BLaER1 (cell line): Measurements from ENCODE around the gene COA5.

ENCODE experiments used
- H3K27ac ChIP-seq: shearing (Covaris generic); formaldehyde crosslinking; 2 replicates; pipeline ENCODE4 v1.8.1; 2022
- H3K27me3 ChIP-seq: shearing (Covaris generic); formaldehyde crosslinking; 2 replicates; pipeline ENCODE4 v1.8.1; 2022
- H3K36me3 ChIP-seq: shearing (Covaris generic); formaldehyde crosslinking; 2 replicates; pipeline ENCODE4 v1.8.1; 2022
- H3K4me1 ChIP-seq: shearing (Covaris generic); formaldehyde crosslinking; 2 replicates; pipeline ENCODE4 v1.8.1; 2022
- H3K4me2 ChIP-seq: shearing (Covaris generic); formaldehyde crosslinking; 2 replicates; pipeline ENCODE4 v1.8.1; 2022
- H3K4me3 ChIP-seq: shearing (Covaris generic); formaldehyde crosslinking; 2 replicates; pipeline ENCODE4 v1.8.1; 2022
- H3K9ac ChIP-seq: shearing (Covaris generic); formaldehyde crosslinking; 2 replicates; pipeline ENCODE4 v1.8.1; 2022
- H3K9me3 ChIP-seq: shearing (Covaris generic); formaldehyde crosslinking; 2 replicates; pipeline ENCODE4 v1.8.1; 2022
- H4K20me1 ChIP-seq: shearing (Covaris generic); formaldehyde crosslinking; 2 replicates; pipeline ENCODE4 v1.8.1; 2022
- Cebpa-rat ChIP-seq: shearing (Covaris generic); IDR thresholded peaks from 2 replicates; pipeline ENCODE4 v1.8.1; 2022

The COA5 gene

GRCh38 chr2:98637401-98638147 is 29.3 kb upstream of the COA5 start:
- H3K4me3 ChIP-seq = no peak overlapping the region
- no peaks in the 10 kb centered on the region for H3K4me1 ChIP-seq
- H3K27me3 ChIP-seq = no peaks in the 10 kb centered on the region
- no peak overlapping the region for H3K9ac ChIP-seq
- H3K36me3 ChIP-seq = peaks cover 20% of the 10 kb centered on the region
- no peak overlapping the region for H3K4me2 ChIP-seq
- no peak for TF ChIP-seq Cebpa-rat
- H3K27ac ChIP-seq = no peak overlapping the region
- H4K20me1 ChIP-seq = no peaks in the 10 kb centered on the region
- no peaks in the 10 kb centered on the region for H3K9me3 ChIP-seq

GRCh38 chr2:98634406-98635092 is 26.2 kb upstream of the COA5 start:
- no peak overlapping the region for H3K27ac ChIP-seq
- H3K4me2 ChIP-seq = no peak overlapping the region
- no peaks in the 10 kb centered on the region for H4K20me1 ChIP-seq
- TF ChIP-seq Cebpa-rat = no peak
- no peak overlapping the region for H3K4me3 ChIP-seq
- H3K36me3 ChIP-seq = peaks cover 35% of the 10 kb centered on the region
- H3K9ac ChIP-seq = no peak overlapping the region
- H3K9me3 ChIP-seq = no peaks in the 10 kb centered on the region
- no peaks in the 10 kb centered on the region for H3K4me1 ChIP-seq
- H3K27me3 ChIP-seq = no peaks in the 10 kb centered on the region

GRCh38 chr2:98632351-98632750 is 24.0 kb upstream of the COA5 start:
- Histone ChIP-seq H3K4me1 (no peaks in the 10 kb centered on the region), H3K4me3 (no peak overlapping the region), H3K27me3 (no peaks in the 10 kb centered on the region), H3K36me3 (peaks cover 35% of the 10 kb centered on the region), H3K4me2 (no peak overlapping the region), H4K20me1 (no peaks in the 10 kb centered on the region), H3K9me3 (no peaks in the 10 kb centered on the region), H3K27ac (no peak overlapping the region), H3K9ac (no peak overlapping the region)
- TF ChIP-seq Cebpa-rat = no peak

GRCh38 chr2:98623657-98624056 is 15.3 kb upstream of the COA5 start:
- no peaks in the 10 kb centered on the region for H3K27me3 ChIP-seq
- no peak for TF ChIP-seq Cebpa-rat
- H3K4me1 ChIP-seq = peaks cover 4% of the 10 kb centered on the region; the same call in 1 of the 2 replicates
- no peak overlapping the region for H3K4me2 ChIP-seq
- no peak overlapping the region for H3K27ac ChIP-seq
- no peaks in the 10 kb centered on the region for H3K9me3 ChIP-seq
- peaks cover 6% of the 10 kb centered on the region; the same call in 1 of the 2 replicates for H3K36me3 ChIP-seq
- no peak overlapping the region for H3K9ac ChIP-seq
- H3K4me3 ChIP-seq = no peak overlapping the region
- no peaks in the 10 kb centered on the region for H4K20me1 ChIP-seq

GRCh38 chr2:98617149-98617548 is 8.8 kb upstream of the COA5 start:
- H3K9me3 ChIP-seq = no peaks in the 10 kb centered on the region
- no peaks in the 10 kb centered on the region for H3K4me1 ChIP-seq
- H4K20me1 ChIP-seq = no peaks in the 10 kb centered on the region; the same call in 1 of the 2 replicates
- no peak overlapping the region for H3K4me3 ChIP-seq
- no peak for TF ChIP-seq Cebpa-rat
- H3K27ac ChIP-seq = no peak overlapping the region
- H3K4me2 ChIP-seq = no peak overlapping the region
- H3K9ac ChIP-seq = no peak overlapping the region
- H3K27me3 ChIP-seq = no peaks in the 10 kb centered on the region
- H3K36me3 ChIP-seq = peaks cover 70% of the 10 kb centered on the region

GRCh38 chr2:98615481-98615880 is 7.2 kb upstream of the COA5 start:
- H3K4me3 ChIP-seq = no peak overlapping the region
- H4K20me1 ChIP-seq = no peaks in the 10 kb centered on the region; the same call in 1 of the 2 replicates
- no peak for TF ChIP-seq Cebpa-rat
- H3K9me3 ChIP-seq = no peaks in the 10 kb centered on the region
- H3K4me1 ChIP-seq = peaks cover 10% of the 10 kb centered on the region
- H3K9ac ChIP-seq = no peak overlapping the region
- peaks cover 77% of the 10 kb centered on the region for H3K36me3 ChIP-seq
- no peak overlapping the region for H3K4me2 ChIP-seq
- no peak overlapping the region for H3K27ac ChIP-seq
- no peaks in the 10 kb centered on the region for H3K27me3 ChIP-seq

- Histone ChIP-seq H3K27ac (no peak overlapping the region), H3K9me3 (no peaks in the 10 kb centered on the region), H3K36me3 (peaks cover 80% of the 10 kb centered on the region), H3K4me2 (no peak overlapping the region), H3K4me3 (no peak overlapping the region), H3K9ac (no peak overlapping the region), H4K20me1 (no peaks in the 10 kb centered on the region; the same call in 1 of the 2 replicates), H3K4me1 (peaks cover 23% of the 10 kb centered on the region), H3K27me3 (no peaks in the 10 kb centered on the region)
- TF ChIP-seq Cebpa-rat = no peak
Observed at GRCh38 chr2:98614024-98614739, 5.9 kb upstream of the COA5 start.

GRCh38 chr2:98608962-98609604 is 771 bp upstream of the COA5 start:
- Histone ChIP-seq H4K20me1 (peaks cover 22% of the 10 kb centered on the region; the same call in 1 of the 2 replicates), H3K36me3 (peaks cover 47% of the 10 kb centered on the region), H3K27ac (peak overlapping the region; percentile 95)

GRCh38 chr2:98607741-98608115 is 584 bp downstream of the COA5 start:
- no peak for TF ChIP-seq Cebpa-rat
- peaks cover 45% of the 10 kb centered on the region for H3K4me1 ChIP-seq
- peaks cover 45% of the 10 kb centered on the region for H3K36me3 ChIP-seq
- peaks cover 27% of the 10 kb centered on the region; the same call in 1 of the 2 replicates for H4K20me1 ChIP-seq
- no peaks in the 10 kb centered on the region for H3K27me3 ChIP-seq
- peak overlapping the region; percentile 95 for H3K27ac ChIP-seq
- peak overlapping the region; percentile 96 for H3K4me3 ChIP-seq
- H3K4me2 ChIP-seq = peak overlapping the region; percentile 88
- H3K9ac ChIP-seq = peak overlapping the region; percentile 96
- H3K9me3 ChIP-seq = no peaks in the 10 kb centered on the region

More at GRCh38 chr2:98608962-98609604, 771 bp upstream of the COA5 start:
- Histone ChIP-seq H3K4me2 (peak overlapping the region; percentile 88), H3K9me3 (no peaks in the 10 kb centered on the region), H3K9ac (peak overlapping the region; percentile 96), H3K4me1 (peaks cover 45% of the 10 kb centered on the region), H3K4me3 (peak overlapping the region; percentile 96), H3K27me3 (no peaks in the 10 kb centered on the region)
- TF ChIP-seq Cebpa-rat = no peak
